SU-DHL-6 (cell line): ENCODE measurements around the gene RRP12.

Source experiments
- H2AFZ ChIP-seq: fragments of 200-600 bp; sonication (generic); 2 replicates; pipeline ENCODE4 v1.6.1; 2014; ENCODE audit warnings: low read depth, mild to moderate bottlenecking, moderate library complexity, mixed read lengths, antibody characterized with exemption, low read length; ENCODE audit not compliant: severe bottlenecking
- H3F3A ChIP-seq: fragments of 200-600 bp; shearing (Covaris generic); 2 replicates; pipeline ENCODE4 v1.6.0; 2016; ENCODE audit warnings: antibody characterized with exemption, mild to moderate bottlenecking; ENCODE audit not compliant: insufficient read depth
- H3K27ac ChIP-seq: fragments of 200-600 bp; sonication (generic); 2 replicates; pipeline ENCODE4 v1.5.1; 2016; ENCODE audit warnings: low read depth, mild to moderate bottlenecking, low read length, moderate library complexity, mixed read lengths
- H3K27me3 ChIP-seq: fragments of 200-600 bp; sonication (generic), shearing (Covaris generic); 2 replicates; pipeline ENCODE4 v1.6.0; 2014; ENCODE audit warnings: mild to moderate bottlenecking, low read length
- H3K36me3 ChIP-seq: fragments of 200-600 bp; sonication (generic); 2 replicates; pipeline ENCODE4 v1.6.1; 2014; ENCODE audit warnings: mild to moderate bottlenecking, low read length, mixed read lengths
- H3K4me2 ChIP-seq: fragments of 300-600, 200-600 bp; shearing (Covaris generic), sonication (generic); 2 replicates; pipeline ENCODE4 v1.6.0; 2014; ENCODE audit warnings: low read length, low read depth, mild to moderate bottlenecking; ENCODE audit not compliant: poor library complexity, severe bottlenecking
- H3K4me3 ChIP-seq: fragments of 200-600 bp; sonication (generic); 2 replicates; pipeline ENCODE4 v1.5.1; 2014; ENCODE audit warnings: antibody characterized with exemption, low read length, mild to moderate bottlenecking, mixed read lengths; ENCODE audit not compliant: insufficient read depth, poor library complexity, severe bottlenecking
- H3K79me2 ChIP-seq: fragments of 200-600 bp; sonication (generic); 2 replicates; pipeline ENCODE4 v1.6.1; 2014; ENCODE audit warnings: mild to moderate bottlenecking, low read length, moderate library complexity; ENCODE audit not compliant: insufficient read depth
- H3K9ac ChIP-seq: fragments of 200-600 bp; sonication (generic); 2 replicates; pipeline ENCODE4 v1.7.0; 2014; ENCODE audit warnings: mild to moderate bottlenecking, low read length
- H3K9me2 ChIP-seq: fragments of 200-600 bp; sonication (generic); replicated peaks from 2 replicates; pipeline ENCODE4 v1.6.1; 2014; ENCODE audit warnings: low read length; ENCODE audit not compliant: insufficient read depth
- H3K9me3 ChIP-seq: fragments of 200-600 bp; sonication (generic); 2 replicates; pipeline ENCODE4 v1.6.1; 2014; ENCODE audit warnings: low read length, mixed read lengths; ENCODE audit not compliant: insufficient read depth
- H4K20me1 ChIP-seq: fragments of 200-600 bp; sonication (generic); 2 replicates; pipeline ENCODE4 v1.6.1; 2014; ENCODE audit warnings: low read depth, mild to moderate bottlenecking, antibody characterized with exemption, low read length, moderate library complexity, mixed read lengths
- EZH2phosphoT487 ChIP-seq: fragments of 200-600 bp; sonication (generic), shearing (Covaris generic); conservative IDR thresholded peaks from 2 replicates; pipeline ENCODE4 v1.6.1; 2018; ENCODE audit warnings: mild to moderate bottlenecking, antibody characterized with exemption, low read length, moderate library complexity, mixed read lengths
- TF ChIP-seq, protein P1 (sequence below): fragments of 200-600 bp; sonication (generic); IDR thresholded peaks from one replicate; pipeline ENCODE4 v1.5.1; 2017; ENCODE audit warnings: antibody characterized with exemption, mild to moderate bottlenecking, low read length, moderate library complexity; ENCODE audit not compliant: insufficient read depth, poor library complexity, severe bottlenecking

The RRP12 gene

DNA sequence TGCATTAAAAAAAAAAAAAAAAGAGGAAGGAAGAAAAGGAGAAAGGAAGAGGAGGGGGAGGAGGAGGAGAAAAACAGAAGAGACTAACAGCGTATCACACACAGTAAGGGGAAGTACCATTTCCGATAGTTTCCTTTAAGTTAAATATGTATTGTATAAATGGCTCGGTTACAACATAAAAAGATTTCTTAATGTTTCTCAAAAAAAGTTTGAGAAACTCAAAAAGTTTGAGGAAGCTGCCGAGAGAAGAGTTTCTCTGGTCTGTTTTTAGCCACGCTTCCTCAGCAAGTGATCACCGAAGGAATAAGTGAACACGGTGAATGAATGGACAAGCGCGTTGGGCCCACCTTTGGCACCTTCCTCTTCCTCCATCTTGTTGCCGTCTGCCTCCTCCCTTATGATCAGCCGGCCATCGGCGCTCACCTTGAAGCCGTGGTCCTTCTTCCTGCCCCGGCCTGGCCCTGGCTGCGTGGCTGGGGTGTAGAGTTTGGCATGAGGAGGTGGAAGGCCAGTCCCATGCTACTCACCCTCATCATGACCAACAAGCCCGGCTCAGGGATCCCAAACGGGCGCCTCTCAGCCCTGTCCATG, 35.3 kb downstream of the RRP12 start:
- TF ChIP-seq, protein P1, sequence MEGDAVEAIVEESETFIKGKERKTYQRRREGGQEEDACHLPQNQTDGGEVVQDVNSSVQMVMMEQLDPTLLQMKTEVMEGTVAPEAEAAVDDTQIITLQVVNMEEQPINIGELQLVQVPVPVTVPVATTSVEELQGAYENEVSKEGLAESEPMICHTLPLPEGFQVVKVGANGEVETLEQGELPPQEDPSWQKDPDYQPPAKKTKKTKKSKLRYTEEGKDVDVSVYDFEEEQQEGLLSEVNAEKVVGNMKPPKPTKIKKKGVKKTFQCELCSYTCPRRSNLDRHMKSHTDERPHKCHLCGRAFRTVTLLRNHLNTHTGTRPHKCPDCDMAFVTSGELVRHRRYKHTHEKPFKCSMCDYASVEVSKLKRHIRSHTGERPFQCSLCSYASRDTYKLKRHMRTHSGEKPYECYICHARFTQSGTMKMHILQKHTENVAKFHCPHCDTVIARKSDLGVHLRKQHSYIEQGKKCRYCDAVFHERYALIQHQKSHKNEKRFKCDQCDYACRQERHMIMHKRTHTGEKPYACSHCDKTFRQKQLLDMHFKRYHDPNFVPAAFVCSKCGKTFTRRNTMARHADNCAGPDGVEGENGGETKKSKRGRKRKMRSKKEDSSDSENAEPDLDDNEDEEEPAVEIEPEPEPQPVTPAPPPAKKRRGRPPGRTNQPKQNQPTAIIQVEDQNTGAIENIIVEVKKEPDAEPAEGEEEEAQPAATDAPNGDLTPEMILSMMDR = no peak
- no peak for TF ChIP-seq EZH2phosphoT487
- Histone ChIP-seq H3K79me2 (no peaks in the 10 kb centered on the region), H3K4me2 (no peak overlapping the region), H2AFZ (no peak overlapping the region), H4K20me1 (no peaks in the 10 kb centered on the region), H3K36me3 (no peaks in the 10 kb centered on the region), H3K9me3 (no peaks in the 10 kb centered on the region), H3K9ac (no peak overlapping the region), H3K9me2 (no peaks in the 10 kb centered on the region), H3K4me3 (no peak overlapping the region), H3K27ac (no peak overlapping the region), H3F3A (no peaks in the 10 kb centered on the region), H3K27me3 (no peaks in the 10 kb centered on the region)

DNA sequence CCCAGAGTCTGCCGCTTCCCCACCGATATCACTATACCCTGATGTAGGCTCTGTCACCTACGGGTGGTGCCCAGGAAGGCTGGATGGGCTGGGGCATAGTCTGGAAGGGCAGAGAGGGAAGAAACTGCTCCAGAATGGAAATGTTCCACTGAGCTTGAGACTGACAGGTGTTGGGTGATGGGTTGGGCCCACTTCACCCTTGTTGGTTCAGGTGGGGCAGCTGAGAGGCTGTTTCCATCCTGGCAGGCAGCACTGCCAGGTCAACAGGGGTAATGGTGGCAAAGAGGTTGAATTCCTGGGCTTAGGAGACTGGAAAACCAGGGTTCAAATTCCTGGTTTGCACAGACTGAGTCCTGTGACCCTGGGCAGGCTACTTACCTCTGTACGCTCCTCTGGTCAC, 38.1 kb downstream of the RRP12 start:
- H3K9me2 ChIP-seq = no peaks in the 10 kb centered on the region
- no peak overlapping the region for H3K27ac ChIP-seq
- no peaks in the 10 kb centered on the region for H3K27me3 ChIP-seq
- no peak overlapping the region for H2AFZ ChIP-seq
- no peak overlapping the region for H3K4me3 ChIP-seq
- no peak overlapping the region for H3K9ac ChIP-seq
- no peak for TF ChIP-seq EZH2phosphoT487
- TF ChIP-seq, protein P1 = no peak
- no peak overlapping the region for H3K4me2 ChIP-seq
- no peaks in the 10 kb centered on the region for H3F3A ChIP-seq
- no peaks in the 10 kb centered on the region for H4K20me1 ChIP-seq
- no peaks in the 10 kb centered on the region for H3K36me3 ChIP-seq
- no peaks in the 10 kb centered on the region for H3K9me3 ChIP-seq
- H3K79me2 ChIP-seq = no peaks in the 10 kb centered on the region

DNA sequence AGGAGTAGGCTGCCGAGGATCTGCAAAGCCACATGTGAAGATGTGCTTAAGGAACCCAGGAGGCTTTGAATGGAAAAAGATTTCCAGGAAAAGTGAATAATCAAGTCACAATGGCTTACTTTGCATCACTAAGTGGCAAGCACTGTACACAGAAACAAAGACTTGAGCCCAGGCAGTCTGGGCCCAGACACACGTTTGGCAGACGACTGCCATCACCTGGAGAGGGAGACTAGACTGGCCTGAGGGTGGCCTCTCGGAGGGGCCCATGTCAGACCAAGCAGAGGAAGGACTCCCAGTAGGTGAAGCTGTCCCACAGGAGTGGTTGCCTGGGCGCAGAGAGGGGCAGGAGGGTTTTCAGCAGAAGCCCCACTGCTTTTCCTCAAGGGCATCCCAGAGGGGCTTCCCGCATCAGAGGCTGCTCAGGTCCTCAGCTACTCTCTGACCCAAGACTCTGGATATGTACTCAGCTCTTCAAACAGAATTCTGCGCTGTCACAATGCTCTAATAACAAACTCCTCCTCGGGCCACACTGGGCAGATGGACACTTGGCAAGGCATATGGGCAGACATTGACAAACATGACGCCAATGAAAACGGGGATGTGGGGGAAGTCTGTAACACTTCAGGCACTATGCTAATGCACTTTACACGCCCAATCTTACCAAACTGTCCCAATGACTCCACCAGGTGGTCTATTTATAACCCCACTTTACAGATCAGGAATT, 38.7 kb downstream of the RRP12 start:
- H3K36me3 ChIP-seq = no peaks in the 10 kb centered on the region
- H3K27ac ChIP-seq = no peak overlapping the region
- no peak overlapping the region for H2AFZ ChIP-seq

More for the DNA sequence above, 38.7 kb downstream of the RRP12 start:
- H4K20me1 ChIP-seq = no peaks in the 10 kb centered on the region
- no peak overlapping the region for H3K4me2 ChIP-seq
- H3K4me3 ChIP-seq = no peak overlapping the region
- H3K9ac ChIP-seq = no peak overlapping the region
- H3K27me3 ChIP-seq = no peaks in the 10 kb centered on the region
- no peak for TF ChIP-seq EZH2phosphoT487
- TF ChIP-seq, protein P1 = no peak
- no peaks in the 10 kb centered on the region for H3K9me2 ChIP-seq
- no peaks in the 10 kb centered on the region for H3K79me2 ChIP-seq
- no peaks in the 10 kb centered on the region for H3K9me3 ChIP-seq
- no peaks in the 10 kb centered on the region for H3F3A ChIP-seq
